ENCODE results near the gene HOXA4.

DNA sequence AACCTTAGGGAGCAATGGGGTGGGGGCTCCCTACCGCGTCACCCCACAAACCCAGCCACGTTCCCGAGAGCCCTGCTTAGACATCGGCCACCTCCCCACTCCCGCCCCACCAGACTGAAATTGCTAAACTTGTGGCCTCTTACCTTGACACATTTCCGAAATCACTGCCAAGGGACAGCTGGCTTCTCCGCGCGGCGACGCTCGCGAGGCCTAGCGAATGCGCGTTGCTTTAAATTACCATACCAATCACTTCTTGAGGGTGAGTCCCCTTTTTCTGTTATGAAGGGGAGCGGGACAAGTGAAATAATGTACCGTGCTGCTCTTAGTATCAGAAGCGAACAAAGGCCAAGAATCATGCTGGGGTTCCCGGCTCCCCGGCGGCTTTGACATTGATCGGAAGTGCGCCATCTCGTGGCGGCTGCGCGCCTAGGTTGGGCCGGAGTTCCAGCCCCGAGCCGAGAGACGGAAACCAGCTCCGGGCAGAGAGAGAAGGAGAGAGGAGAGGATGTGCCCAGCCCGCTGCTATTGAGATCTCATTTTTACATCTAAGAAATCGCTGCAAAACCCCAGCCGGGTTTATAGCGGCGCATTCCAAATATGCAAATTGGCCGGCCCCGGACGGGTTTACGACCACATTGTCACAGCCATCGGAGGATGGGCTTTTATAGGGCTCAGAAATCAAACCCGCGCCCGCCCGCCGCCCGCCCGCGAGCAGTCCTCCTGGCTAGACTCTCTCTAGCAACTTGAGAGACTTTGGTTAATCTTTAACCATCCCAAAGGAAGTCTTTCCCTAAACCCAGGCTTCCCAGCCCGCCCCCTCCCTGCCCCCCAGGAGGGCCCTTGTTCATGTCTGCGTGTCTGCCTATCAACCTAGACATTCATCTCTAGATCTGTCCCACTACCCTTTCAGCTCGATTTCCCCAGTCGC, 49.2 kb upstream of the HOXA4 start:
- TF ChIP-seq EP300 (IDR thresholded peaks at IDR 0.05) (no peak), POLR2A (IDR thresholded peaks at IDR 0.05) (no peak), POLR2AphosphoS5 (IDR thresholded peaks at IDR 0.05) (no peak)
- TF ChIP-seq, protein P1, sequence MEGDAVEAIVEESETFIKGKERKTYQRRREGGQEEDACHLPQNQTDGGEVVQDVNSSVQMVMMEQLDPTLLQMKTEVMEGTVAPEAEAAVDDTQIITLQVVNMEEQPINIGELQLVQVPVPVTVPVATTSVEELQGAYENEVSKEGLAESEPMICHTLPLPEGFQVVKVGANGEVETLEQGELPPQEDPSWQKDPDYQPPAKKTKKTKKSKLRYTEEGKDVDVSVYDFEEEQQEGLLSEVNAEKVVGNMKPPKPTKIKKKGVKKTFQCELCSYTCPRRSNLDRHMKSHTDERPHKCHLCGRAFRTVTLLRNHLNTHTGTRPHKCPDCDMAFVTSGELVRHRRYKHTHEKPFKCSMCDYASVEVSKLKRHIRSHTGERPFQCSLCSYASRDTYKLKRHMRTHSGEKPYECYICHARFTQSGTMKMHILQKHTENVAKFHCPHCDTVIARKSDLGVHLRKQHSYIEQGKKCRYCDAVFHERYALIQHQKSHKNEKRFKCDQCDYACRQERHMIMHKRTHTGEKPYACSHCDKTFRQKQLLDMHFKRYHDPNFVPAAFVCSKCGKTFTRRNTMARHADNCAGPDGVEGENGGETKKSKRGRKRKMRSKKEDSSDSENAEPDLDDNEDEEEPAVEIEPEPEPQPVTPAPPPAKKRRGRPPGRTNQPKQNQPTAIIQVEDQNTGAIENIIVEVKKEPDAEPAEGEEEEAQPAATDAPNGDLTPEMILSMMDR (IDR thresholded peaks at IDR 0.05) = peak in 5 of 7 experiments; percentile 10 to 77 (median 54)
